HG03039 (cell line): Measurements from ENCODE around the gene NRIP2.

Source experiments
- ATAC-seq: cut with Tn5 transposase; IDR thresholded peaks from one replicate; pipeline ENCODE4 v1.9.1; 2021; ENCODE audit warnings: mild to moderate bottlenecking, moderate library complexity; ENCODE audit not compliant: unreplicated experiment

NRIP2 gene

DNA sequence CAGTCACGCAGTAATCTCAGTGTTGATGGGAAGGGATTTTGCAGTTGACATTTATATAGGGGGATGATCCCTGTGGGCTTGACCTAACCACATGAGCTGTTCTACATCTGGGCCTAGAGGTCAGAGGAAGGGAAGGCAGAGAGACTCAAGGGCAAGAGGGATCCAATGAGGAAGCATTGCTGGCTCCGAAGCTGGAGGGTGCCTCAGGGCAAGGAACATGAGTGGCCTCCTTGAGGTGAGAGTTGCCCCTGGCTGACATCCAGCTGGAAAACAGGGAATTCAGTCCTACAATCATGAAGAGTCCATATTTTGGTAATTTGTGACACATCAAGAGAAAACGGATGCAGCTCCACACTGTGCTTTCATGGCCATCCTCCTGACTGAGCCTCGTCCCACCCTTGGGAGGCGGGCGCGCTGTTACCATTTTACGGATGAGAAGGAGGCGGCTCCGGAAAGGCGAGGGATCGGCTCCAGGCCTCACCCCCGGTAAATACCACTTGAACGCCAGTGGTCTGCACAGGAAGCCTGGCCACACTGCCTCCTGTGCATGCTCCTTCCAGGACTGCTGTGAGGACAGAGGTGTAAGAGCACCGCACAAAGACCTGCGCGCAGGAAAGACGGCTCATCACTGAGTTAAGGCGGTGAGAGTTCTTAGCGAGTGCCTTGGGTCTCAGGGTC is 58.6 kb downstream of the NRIP2 start:
- ATAC-seq: no peak

DNA sequence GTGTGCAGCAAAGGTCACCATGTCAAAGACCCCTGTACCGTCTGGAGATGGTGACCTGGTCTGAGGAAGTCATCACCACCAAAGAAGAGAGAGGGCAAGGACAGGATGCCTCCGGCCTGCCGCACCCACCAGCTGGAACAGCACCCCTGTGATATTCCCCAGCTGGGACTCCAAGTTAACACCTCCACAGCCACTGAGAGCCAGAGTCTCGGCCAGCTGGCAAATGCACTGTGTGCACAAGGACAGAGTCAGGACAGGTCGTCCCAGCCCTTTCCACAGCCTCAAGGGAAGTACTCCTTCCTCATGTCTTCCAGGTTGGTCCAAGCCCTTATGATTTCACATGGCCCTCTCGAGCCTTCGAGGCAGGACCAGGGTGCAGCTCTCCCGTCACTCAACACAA is 59.4 kb downstream of the NRIP2 start:
- no peak for ATAC-seq
